ENCODE measurements around the gene NLRC5. TPM values are rescaled to one million over a fixed set of nuclear protein-coding genes. Genes with fewer than 3 reads are reported as not detected.

The NLRC5 gene
- total RNA-seq, 1 experiment from 2014 or later, result 0.98 TPM

GRCh38 chr16:56999409-57000270 lies 10.3 kb downstream of the NLRC5 start:
- Histone ChIP-seq H3K9me3 (ENCODE audit: low read length) (no peaks in the 10 kb centered on the region), H3K4me3 (ENCODE audit: low read length) (no peak overlapping the region), H3K27ac (ENCODE audit: low read length) (no peak overlapping the region), H3F3A (ENCODE audit: low read length, unreplicated experiment) (no peaks in the 10 kb centered on the region), H3K79me2 (ENCODE audit: low read length) (no peaks in the 10 kb centered on the region), H3K9ac (ENCODE audit: low read length) (no peak overlapping the region), H4K20me1 (ENCODE audit: low read length) (no peaks in the 10 kb centered on the region), H3K27me3 (ENCODE audit: low read length) (no peaks in the 10 kb centered on the region), H3K4me1 (ENCODE audit: insufficient read depth, low read length) (peaks cover 9% of the 10 kb centered on the region), H2AFZ (ENCODE audit: low read length) (no peak overlapping the region), H3K4me2 (ENCODE audit: low read length) (no peak overlapping the region), H3K9me2 (replicated peaks; ENCODE audit: low read length) (no peaks in the 10 kb centered on the region), H3K36me3 (ENCODE audit: low read depth, low read length) (no peaks in the 10 kb centered on the region)
- TF ChIP-seq CTCF (conservative IDR thresholded peaks at IDR 0.05; ENCODE audit: low read depth, low read length), result no peak
- no peak for TF ChIP-seq EZH2 (IDR thresholded peaks at IDR 0.05; ENCODE audit: low read length, unreplicated experiment)
- TF ChIP-seq EZH2phosphoT487 (IDR thresholded peaks at IDR 0.05; ENCODE audit: borderline replicate concordance, low read length), result no peak
- ATAC-seq (no peak), DNase-seq (no peak)
- ChIA-PET POLR2A (ENCODE audit: unreplicated experiment) (interaction anchor here (0.6 kb wide), 1 partner anchor 49 kb away, joined by 4 read pairs; no protein-coding TSS in a partner anchor), CTCF (no interaction called here)
- intact Hi-C loops (cut with micrococcal nuclease), result no loop called here
- BruUV-seq (replicated peaks), result no TSS peak

GRCh38 chr16:57000271-57001025 lies 11.1 kb downstream of the NLRC5 start:
- peak; percentile 74 for DNase-seq
- no peaks in the 10 kb centered on the region for H3K79me2 ChIP-seq (ENCODE audit: low read length)
- TF ChIP-seq CTCF (conservative IDR thresholded peaks at IDR 0.05; ENCODE audit: low read depth, low read length) (no peak), EZH2 (IDR thresholded peaks at IDR 0.05; ENCODE audit: low read length, unreplicated experiment) (no peak), EZH2phosphoT487 (IDR thresholded peaks at IDR 0.05; ENCODE audit: borderline replicate concordance, low read length) (no peak)
- H3K4me1 ChIP-seq (ENCODE audit: insufficient read depth, low read length), result peaks cover 9% of the 10 kb centered on the region
- intact Hi-C loops (cut with micrococcal nuclease), result no loop called here
- no peak overlapping the region for H3K9ac ChIP-seq (ENCODE audit: low read length)
- no peaks in the 10 kb centered on the region for H3F3A ChIP-seq (ENCODE audit: low read length, unreplicated experiment)
- no peaks in the 10 kb centered on the region for H4K20me1 ChIP-seq (ENCODE audit: low read length)
- H3K4me2 ChIP-seq (ENCODE audit: low read length), result no peak overlapping the region
- H3K27ac ChIP-seq (ENCODE audit: low read length), result 0 out of 2 replicates have a peak overlapping the region, but pooled peaks have one; percentile 32
- H3K36me3 ChIP-seq (ENCODE audit: low read depth, low read length), result no peaks in the 10 kb centered on the region
- ChIA-PET CTCF (no interaction called here), POLR2A (ENCODE audit: unreplicated experiment) (no interaction called here)
- peak; percentile 88 for ATAC-seq
- BruUV-seq (replicated peaks), result no TSS peak
- H2AFZ ChIP-seq (ENCODE audit: low read length), result no peak overlapping the region
- H3K9me2 ChIP-seq (replicated peaks; ENCODE audit: low read length), result no peaks in the 10 kb centered on the region
- H3K27me3 ChIP-seq (ENCODE audit: low read length), result no peaks in the 10 kb centered on the region
- H3K4me3 ChIP-seq (ENCODE audit: low read length), result no peak overlapping the region
- no peaks in the 10 kb centered on the region for H3K9me3 ChIP-seq (ENCODE audit: low read length)
